Measurements from ENCODE around the gene TCHP. TPM values are rescaled to one million over a fixed set of nuclear protein-coding genes. Genes with fewer than 3 reads are reported as not detected.

The TCHP gene
- total and polyA plus RNA-seq, 7 experiments from 2014 or later = 10.1 to 40.0 (median 29.8) TPM

DNA sequence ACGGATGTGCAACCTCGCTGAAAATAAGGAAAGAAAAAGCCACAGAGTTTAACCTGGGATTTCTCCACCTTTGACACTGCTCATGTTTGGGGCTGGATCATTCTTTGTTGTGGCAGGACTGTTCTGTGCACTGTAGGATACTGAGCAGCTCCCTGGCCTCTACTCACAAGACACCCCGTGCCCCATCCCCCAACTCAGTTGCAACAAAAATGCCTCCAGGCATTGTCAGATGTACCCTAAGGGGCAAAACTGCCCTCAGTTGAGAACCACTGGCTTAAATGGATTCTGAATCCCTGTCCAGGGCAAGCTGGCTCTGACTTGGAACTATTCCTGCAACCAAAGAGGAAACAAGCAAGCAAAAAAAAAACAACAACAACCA is 21.8 kb upstream of the TCHP start:
- H3K4me3 ChIP-seq (ENCODE audit: low read length) = no peak overlapping the region

DNA sequence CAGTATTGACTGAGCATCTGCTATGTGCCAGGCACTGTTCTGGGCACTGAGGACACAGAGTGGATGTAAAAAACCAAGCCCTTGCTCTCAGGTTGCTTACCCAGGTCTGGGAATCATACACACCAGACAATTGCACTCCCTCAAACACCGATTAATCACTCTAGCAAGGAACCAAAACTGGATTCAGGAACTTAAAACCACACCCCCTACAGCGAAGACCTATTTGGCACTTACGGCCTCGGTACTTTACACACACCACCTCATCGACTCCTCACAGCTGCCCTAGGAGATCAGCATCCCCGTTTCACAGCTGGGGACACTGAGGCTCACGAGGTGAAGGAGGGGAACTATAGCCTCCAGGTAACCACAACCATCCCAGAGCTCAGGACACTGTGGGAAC is 21.3 kb upstream of the TCHP start:
- Histone ChIP-seq H3K36me3 (ENCODE audit: control insufficient read depth in 2 of 3, insufficient read depth in 3 of 3, low read length in 3 of 3) (peaks cover 0 to 4% (median 0%) of the 10 kb centered on the region in 3 experiments), H3K4me1 (ENCODE audit: control insufficient read depth in 2 of 2, insufficient read depth in 2 of 2, low read length in 2 of 2) (peaks cover 24 to 25% of the 10 kb centered on the region in 2 donors), H3K4me3 (ENCODE audit: low read length) (no peak overlapping the region), H3K27me3 (ENCODE audit: control insufficient read depth in 2 of 2, insufficient read depth in 2 of 2, low read length in 2 of 2) (no peaks in the 10 kb centered on the region), H3K9me3 (ENCODE audit: control insufficient read depth in 2 of 3, low read length in 3 of 3) (no peaks in the 10 kb centered on the region), H3K27ac (ENCODE audit: low read depth, low read length) (no peak overlapping the region)
- ATAC-seq (no peak), DNase-seq (no peak)
- Mint-ChIP-seq H3K36me3 (no peaks in the 10 kb centered on the region), H3K4me1 (peaks cover 33 to 65% (median 60%) of the 10 kb centered on the region in 7 donors), H3K4me3 (peak overlapping the region; percentile 78 to 97 (median 94)), H3K27me3 (peaks cover 0 to 14% (median 0%) of the 10 kb centered on the region in 5 donors), H3K27ac (peak overlapping the region in 8 of 9 donors; percentile 16 to 96 (median 86)), H3K9me3 (peaks cover 0 to 2% (median 0%) of the 10 kb centered on the region in 11 donors)
- ChIA-PET CTCF (interaction anchor here (0.6 to 1.5 kb wide), 3 partner anchors 33 to 74 kb away, joined by 3 to 9 read pairs (median 5); no protein-coding TSS in a partner anchor), POLR2A (interaction anchor here (0.5 to 1.3 kb wide), 2 partner anchors 20 to 1192 kb away, joined by 5 read pairs; no protein-coding TSS in a partner anchor)
- intact Hi-C loops (cut with micrococcal nuclease) = no loop called here

More for the DNA sequence above, 21.8 kb upstream of the TCHP start:
- intact Hi-C loops (cut with micrococcal nuclease) = no loop called here
- Histone ChIP-seq H3K27ac (ENCODE audit: low read depth, low read length) (no peak overlapping the region), H3K36me3 (ENCODE audit: control insufficient read depth in 2 of 3, insufficient read depth in 3 of 3, low read length in 3 of 3) (peaks cover 0 to 4% (median 0%) of the 10 kb centered on the region in 3 experiments), H3K9me3 (ENCODE audit: control insufficient read depth in 2 of 3, low read length in 3 of 3) (no peaks in the 10 kb centered on the region), H3K4me1 (ENCODE audit: control insufficient read depth in 2 of 2, insufficient read depth in 2 of 2, low read length in 2 of 2) (peaks cover 24 to 25% of the 10 kb centered on the region in 2 donors), H3K27me3 (ENCODE audit: control insufficient read depth in 2 of 2, insufficient read depth in 2 of 2, low read length in 2 of 2) (no peaks in the 10 kb centered on the region)
- ChIA-PET CTCF (interaction anchor here (0.5 to 1.5 kb wide), 3 partner anchors 25 to 1867 kb away, joined by 4 to 9 read pairs (median 4); no protein-coding TSS in a partner anchor), POLR2A (interaction anchor here (1.3 kb wide), 1 partner anchor 20 kb away, joined by 5 read pairs; no protein-coding TSS in a partner anchor)
- H3K27ac Mint-ChIP-seq = peak overlapping the region in 7 of 9 donors; percentile 34 to 96 (median 61)
- ATAC-seq (no peak), DNase-seq (no peak)
- H3K4me1 Mint-ChIP-seq = peaks cover 33 to 65% (median 60%) of the 10 kb centered on the region in 7 donors
- peaks cover 0 to 2% (median 0%) of the 10 kb centered on the region in 11 donors for H3K9me3 Mint-ChIP-seq
- peaks cover 0 to 9% (median 0%) of the 10 kb centered on the region in 5 donors for H3K27me3 Mint-ChIP-seq
- peak overlapping the region in 9 of 10 donors; percentile 78 to 97 (median 94) for H3K4me3 Mint-ChIP-seq
- H3K36me3 Mint-ChIP-seq = no peaks in the 10 kb centered on the region

DNA sequence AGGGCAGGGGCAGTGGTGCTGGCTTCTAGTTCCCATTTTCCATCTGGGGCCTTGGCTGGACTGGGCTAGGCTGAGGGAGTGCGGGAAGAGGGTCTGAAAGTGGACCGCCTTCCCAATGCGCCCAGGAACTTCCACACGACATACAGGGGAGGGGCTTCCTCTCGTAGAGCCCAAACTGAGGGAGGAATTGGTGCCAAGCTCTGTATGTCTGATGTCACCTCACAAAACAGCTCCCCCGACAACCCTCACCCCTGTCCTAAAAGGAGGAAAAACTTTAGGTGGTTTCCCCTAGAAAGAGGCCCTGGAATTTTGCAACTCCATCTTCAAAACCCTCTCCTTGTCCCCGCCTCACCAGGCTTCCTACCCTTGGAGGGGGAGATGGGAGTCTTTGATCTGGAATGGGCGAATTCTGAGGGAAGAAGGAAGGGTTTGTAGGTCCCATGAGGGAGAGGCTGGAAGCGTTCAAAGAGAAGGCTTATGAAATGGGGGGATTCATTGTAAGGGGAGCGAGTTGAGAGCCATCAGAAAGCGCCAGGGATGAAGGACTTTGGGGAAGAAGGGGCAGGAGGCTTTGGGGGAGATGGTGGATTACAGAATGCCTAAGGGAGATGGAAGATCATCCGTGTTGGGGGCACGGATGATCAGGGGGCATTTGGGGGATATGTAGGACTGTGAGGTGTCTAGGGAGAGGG is 20.6 kb upstream of the TCHP start:
- Histone ChIP-seq H3K4me1 (ENCODE audit: control insufficient read depth in 2 of 2, insufficient read depth in 2 of 2, low read length in 2 of 2) (peaks cover 24 to 25% of the 10 kb centered on the region in 2 donors), H3K4me3 (ENCODE audit: low read length) (peak overlapping the region; percentile 92), H3K27me3 (ENCODE audit: control insufficient read depth in 2 of 2, insufficient read depth in 2 of 2, low read length in 2 of 2) (no peaks in the 10 kb centered on the region), H3K36me3 (ENCODE audit: control insufficient read depth in 2 of 3, insufficient read depth in 3 of 3, low read length in 3 of 3) (peaks cover 0 to 4% (median 0%) of the 10 kb centered on the region in 3 experiments), H3K27ac (ENCODE audit: low read depth, low read length) (peak overlapping the region; percentile 88), H3K9me3 (ENCODE audit: control insufficient read depth in 2 of 3, low read length in 3 of 3) (no peaks in the 10 kb centered on the region)
- H3K27me3 Mint-ChIP-seq = peaks cover 0 to 15% (median 0%) of the 10 kb centered on the region in 5 donors
- no peak for ATAC-seq
- intact Hi-C loops (cut with micrococcal nuclease) = loop anchor here (1.0 to 10.0 kb wide), 18 partner anchors 21 to 1245 kb away; partner anchors contain the start of genes C12orf76 (in 2 of the 2), FAM222A (in 2 of the 2), GIT2 (in 2 of the 2) and MMAB (in 2 of the 2)
- POLR2A ChIA-PET = interaction anchor here (0.5 to 1.3 kb wide), 2 partner anchors 21 to 1191 kb away, joined by 5 read pairs; no protein-coding TSS in a partner anchor
- peaks cover 0 to 2% (median 0%) of the 10 kb centered on the region in 11 donors for H3K9me3 Mint-ChIP-seq
- no peaks in the 10 kb centered on the region for H3K36me3 Mint-ChIP-seq
- H3K27ac Mint-ChIP-seq = peak overlapping the region; percentile 77 to 97 (median 90)
- H3K4me1 Mint-ChIP-seq = peaks cover 33 to 62% (median 57%) of the 10 kb centered on the region in 7 donors
- peak in 1 of 9 donors; percentile 19 for DNase-seq
- peak overlapping the region; percentile 84 to 97 (median 94) for H3K4me3 Mint-ChIP-seq
- CTCF ChIA-PET = interaction anchor here (0.7 to 1.5 kb wide), 2 partner anchors 34 to 74 kb away, joined by 3 to 9 read pairs; no protein-coding TSS in a partner anchor

DNA sequence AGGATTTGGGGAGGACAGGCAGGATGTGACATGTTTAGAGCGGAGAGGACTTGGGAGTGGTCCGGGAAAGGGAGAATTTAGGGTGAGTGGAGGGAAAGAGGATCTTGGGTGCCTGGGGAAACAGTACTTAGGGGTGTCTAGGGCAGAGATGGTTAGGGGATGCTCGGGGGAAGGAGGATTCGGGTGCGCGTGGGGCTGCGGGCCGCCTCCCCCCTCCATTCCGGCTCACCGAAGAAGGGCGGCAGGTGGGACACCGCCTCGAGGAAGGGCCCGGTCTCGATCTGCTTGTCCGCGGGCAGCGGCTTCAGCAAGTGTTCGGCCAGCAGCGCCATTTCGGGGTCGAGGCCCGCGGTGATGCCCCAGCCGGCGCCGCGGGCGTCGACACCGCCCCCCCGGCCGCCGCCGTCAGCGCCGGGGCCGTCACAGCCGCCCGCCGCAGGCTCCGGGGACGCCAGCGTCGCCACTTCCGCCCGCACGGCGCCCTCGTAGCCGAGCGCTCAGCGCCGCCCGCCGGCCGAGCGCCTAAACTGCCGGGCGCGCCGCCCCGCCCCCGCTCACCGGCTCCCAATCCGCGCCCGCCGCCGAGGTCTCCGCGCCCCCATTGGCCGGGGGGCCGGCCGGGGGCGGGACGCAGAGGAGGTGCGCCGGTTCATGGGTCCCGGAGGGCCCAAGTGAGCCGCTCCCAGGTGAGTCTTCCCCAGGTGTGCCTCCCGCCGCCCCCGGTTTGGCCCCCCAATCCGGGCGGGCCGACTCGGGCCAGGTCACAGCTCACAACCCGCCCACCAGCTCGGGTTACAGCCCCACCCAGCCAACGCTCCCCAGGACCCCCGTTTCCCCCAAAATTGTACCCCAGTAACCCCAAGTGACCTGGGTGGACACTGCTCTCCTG is 19.8 kb upstream of the TCHP start, which contains the start of gene GLTP:
TSS of gene GLTP (minus strand) at position 499 of the 889 bp plus-strand sequence. CDS start at position 332, 167 bp downstream.
- peak within 1 kb of the TSS; percentile 84 to 97 (median 94) for H3K4me3 Mint-ChIP-seq
- H3K4me1 Mint-ChIP-seq = peaks cover 27 to 54% (median 50%) of the 10 kb centered on the region in 7 donors
- Histone ChIP-seq H3K27ac (ENCODE audit: low read depth, low read length) (peak within 1 kb of the TSS; percentile 88), H3K9me3 (ENCODE audit: control insufficient read depth in 2 of 3, low read length in 3 of 3) (no peaks in the 10 kb centered on the region), H3K4me1 (ENCODE audit: control insufficient read depth in 2 of 2, insufficient read depth in 2 of 2, low read length in 2 of 2) (peaks cover 24 to 25% of the 10 kb centered on the region in 2 donors), H3K4me3 (ENCODE audit: low read length) (peak within 1 kb of the TSS; percentile 92), H3K36me3 (ENCODE audit: control insufficient read depth in 2 of 3, insufficient read depth in 3 of 3, low read length in 3 of 3) (peaks cover 0 to 4% (median 0%) of the 10 kb centered on the region in 3 experiments), H3K27me3 (ENCODE audit: control insufficient read depth in 2 of 2, insufficient read depth in 2 of 2, low read length in 2 of 2) (no peaks in the 10 kb centered on the region)
- ChIA-PET CTCF (interaction anchor here (1.0 to 1.5 kb wide), 3 partner anchors 26 to 75 kb away, joined by 3 to 9 read pairs (median 5); no protein-coding TSS in a partner anchor), POLR2A (interaction anchor here (0.6 to 1.2 kb wide), 4 partner anchors 12 to 75 kb away, joined by 3 to 5 read pairs (median 4); partner anchors contain the start of gene TCHP)
- H3K27ac Mint-ChIP-seq = peak within 1 kb of the TSS; percentile 77 to 97 (median 90)
- peaks cover 0 to 2% (median 0%) of the 10 kb centered on the region in 11 donors for H3K9me3 Mint-ChIP-seq
- peak; percentile 82 to 96 (median 94) for DNase-seq
- ATAC-seq = peak; percentile 98
- peaks cover 0 to 15% (median 0%) of the 10 kb centered on the region in 5 donors for H3K27me3 Mint-ChIP-seq
- intact Hi-C loops (cut with micrococcal nuclease) = loop anchor here (1.0 to 10.0 kb wide), 18 partner anchors 20 to 1245 kb away; partner anchors contain the start of genes C12orf76 (in 2 of the 2), FAM222A (in 2 of the 2), GIT2 (in 2 of the 2) and MMAB (in 2 of the 2)
- no peaks in the 10 kb centered on the region for H3K36me3 Mint-ChIP-seq

DNA sequence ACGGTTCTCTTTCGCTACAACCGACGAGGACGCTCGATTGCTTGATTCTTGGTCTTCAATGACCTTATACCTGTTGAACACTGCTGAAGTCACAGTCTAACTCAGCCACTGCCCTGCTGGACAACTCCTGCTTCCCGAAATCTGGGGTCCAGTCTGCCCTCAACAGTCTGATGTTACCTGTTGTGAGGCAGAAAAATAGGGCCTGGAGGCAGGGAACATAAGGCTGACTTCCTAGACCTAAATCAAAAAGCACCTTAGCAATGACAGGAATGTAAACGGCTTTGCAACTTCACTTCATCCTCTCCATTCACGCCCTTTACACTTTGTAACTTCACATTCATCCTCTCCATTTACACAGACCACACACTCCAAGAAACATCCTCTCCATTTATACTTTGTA is 19.1 kb upstream of the TCHP start:
- H3K4me3 Mint-ChIP-seq = peak overlapping the region; percentile 74 to 96 (median 87)
- Histone ChIP-seq H3K36me3 (ENCODE audit: control insufficient read depth in 2 of 3, insufficient read depth in 3 of 3, low read length in 3 of 3) (peaks cover 0 to 4% (median 0%) of the 10 kb centered on the region in 3 experiments), H3K9me3 (ENCODE audit: control insufficient read depth in 2 of 3, low read length in 3 of 3) (no peaks in the 10 kb centered on the region), H3K4me1 (ENCODE audit: control insufficient read depth in 2 of 2, insufficient read depth in 2 of 2, low read length in 2 of 2) (peaks cover 24 to 25% of the 10 kb centered on the region in 2 donors), H3K27me3 (ENCODE audit: control insufficient read depth in 2 of 2, insufficient read depth in 2 of 2, low read length in 2 of 2) (no peaks in the 10 kb centered on the region), H3K27ac (ENCODE audit: low read depth, low read length) (peak overlapping the region; percentile 79), H3K4me3 (ENCODE audit: low read length) (peak overlapping the region; percentile 61)
- DNase-seq = no peak
- no peaks in the 10 kb centered on the region for H3K36me3 Mint-ChIP-seq
- ChIA-PET POLR2A (interaction anchor here (0.6 to 1.2 kb wide), 3 partner anchors 12 to 76 kb away, joined by 3 to 5 read pairs (median 4); no protein-coding TSS in a partner anchor), CTCF (interaction anchor here (1.0 to 1.7 kb wide), 4 partner anchors 27 to 76 kb away, joined by 3 to 6 read pairs (median 6); no protein-coding TSS in a partner anchor)
- intact Hi-C loops (cut with micrococcal nuclease) = loop anchor here (1.0 to 10.0 kb wide), 18 partner anchors 19 to 1246 kb away; partner anchors contain the start of genes C12orf76 (in 2 of the 2), FAM222A (in 2 of the 2), GIT2 (in 2 of the 2) and MMAB (in 2 of the 2)
- no peak for ATAC-seq
- peaks cover 22 to 47% (median 44%) of the 10 kb centered on the region in 7 donors for H3K4me1 Mint-ChIP-seq
- peaks cover 0 to 18% (median 0%) of the 10 kb centered on the region in 5 donors for H3K27me3 Mint-ChIP-seq
- H3K27ac Mint-ChIP-seq = peak overlapping the region; percentile 56 to 96 (median 86)
- H3K9me3 Mint-ChIP-seq = peaks cover 0 to 2% (median 0%) of the 10 kb centered on the region in 11 donors
